Activated naive CD8-positive, alpha-beta T cell treated with anti-CD3 and anti-CD28 coated beads, Interleukin-2, amount 50 U/mL, for 16 hours (primary cell): ENCODE data around the gene RSPH10B2.
"Not testable (repeated sequence)": the region's sequence is repeated elsewhere in the genome, so short reads cannot be mapped to it uniquely, and the experiment has no call there.

ENCODE experiments used
- DNase-seq: peaks from one replicate; pipeline ENCODE4 v3.0.0-alpha.2; 2020; ENCODE audit warnings: low read depth, low spot score

The RSPH10B2 gene

GRCh38 chr7:6753964-6754363, at the start of gene RSPH10B2:
Gene RSPH10B2, plus strand, starts transcription at chr7:6754103. Its CDS starts 3,575 bp downstream, at chr7:6757678.
- not testable (repeated sequence) for DNase-seq

- no peak for DNase-seq
These were observed 47.8 kb upstream of the RSPH10B2 start for GRCh38 chr7:6705959-6706665.

GRCh38 chr7:6706666-6707407, 47.1 kb upstream of the RSPH10B2 start, which contains the start of gene ZNF12:
Gene ZNF12, minus strand, starts transcription at chr7:6706947. Its CDS starts 1,774 bp downstream, at chr7:6705173.
- peak; percentile 90 for DNase-seq

- no peak for DNase-seq
These were observed 45.6 kb upstream of the RSPH10B2 start for GRCh38 chr7:6708304-6708703.

GRCh38 chr7:6709808-6710207, 44.1 kb upstream of the RSPH10B2 start:
- DNase-seq: no peak

GRCh38 chr7:6714360-6714759, 39.5 kb upstream of the RSPH10B2 start:
- no peak for DNase-seq

GRCh38 chr7:6715898-6716297, 38.0 kb upstream of the RSPH10B2 start:
- DNase-seq: not testable (repeated sequence)

GRCh38 chr7:6718124-6718523, 35.8 kb upstream of the RSPH10B2 start:
- DNase-seq: no peak

GRCh38 chr7:6724351-6724750, 29.6 kb upstream of the RSPH10B2 start:
- DNase-seq: not testable (repeated sequence)

- DNase-seq: no peak
These were observed 28.9 kb upstream of the RSPH10B2 start for GRCh38 chr7:6725003-6725402.

GRCh38 chr7:6726341-6726740, 27.6 kb upstream of the RSPH10B2 start:
- not testable (repeated sequence) for DNase-seq

GRCh38 chr7:6727663-6728062, 26.2 kb upstream of the RSPH10B2 start:
- DNase-seq: no peak

GRCh38 chr7:6728893-6729491, 24.9 kb upstream of the RSPH10B2 start:
- not testable (repeated sequence) for DNase-seq

- peak; percentile 56 for DNase-seq
These were observed 24.2 kb upstream of the RSPH10B2 start for GRCh38 chr7:6729492-6730342.

- DNase-seq: no peak
These were observed 23.6 kb upstream of the RSPH10B2 start for GRCh38 chr7:6730343-6730633.

- not testable (repeated sequence) for DNase-seq
These were observed 15.5 kb upstream of the RSPH10B2 start for GRCh38 chr7:6738415-6738814.

- not testable (repeated sequence) for DNase-seq
These were observed 9.3 kb upstream of the RSPH10B2 start for GRCh38 chr7:6744410-6745100.

- DNase-seq: not testable (repeated sequence)
These were observed 4.6 kb upstream of the RSPH10B2 start for GRCh38 chr7:6749335-6749734.

GRCh38 chr7:6750173-6750572, 3.7 kb upstream of the RSPH10B2 start:
- DNase-seq: not testable (repeated sequence)

- not testable (repeated sequence) for DNase-seq
These were observed 7.3 kb downstream of the RSPH10B2 start for GRCh38 chr7:6761186-6761585.

- not testable (repeated sequence) for DNase-seq
These were observed 27.7 kb downstream of the RSPH10B2 start for GRCh38 chr7:6781581-6781980.
